ENCODE measurements around the gene DPP6.

- TF ChIP-seq CTCF (IDR thresholded peaks at IDR 0.05): no peak
- no peak for TF ChIP-seq E2F1 (CRISPR knock-in tag; IDR thresholded peaks at IDR 0.05)
- no peak for TF ChIP-seq ZNF121 (CRISPR knock-in tag; IDR thresholded peaks at IDR 0.05)
- TF ChIP-seq USF2 (CRISPR knock-in tag; IDR thresholded peaks at IDR 0.05): no peak
- no peak for TF ChIP-seq TEAD1 (CRISPR knock-in tag; IDR thresholded peaks at IDR 0.05)
- TF ChIP-seq CDX4 (CRISPR knock-in tag; IDR thresholded peaks at IDR 0.05; ENCODE audit: borderline replicate concordance): no peak
- TF ChIP-seq GABPB1 (CRISPR knock-in tag; IDR thresholded peaks at IDR 0.05): no peak
These were observed 807.8 kb downstream of the DPP6 start for GRCh38 chr7:154859747-154860620.
